Measurements from ENCODE around the gene DCAF17. TPM values are rescaled to one million over a fixed set of nuclear protein-coding genes. Genes with fewer than 3 reads are reported as not detected.

The DCAF17 gene
- total and polyA plus RNA-seq, 2 donors (not counting 1 experiment from before 2014, with no cell fraction given), result 8.8 to 29.4 TPM

DNA sequence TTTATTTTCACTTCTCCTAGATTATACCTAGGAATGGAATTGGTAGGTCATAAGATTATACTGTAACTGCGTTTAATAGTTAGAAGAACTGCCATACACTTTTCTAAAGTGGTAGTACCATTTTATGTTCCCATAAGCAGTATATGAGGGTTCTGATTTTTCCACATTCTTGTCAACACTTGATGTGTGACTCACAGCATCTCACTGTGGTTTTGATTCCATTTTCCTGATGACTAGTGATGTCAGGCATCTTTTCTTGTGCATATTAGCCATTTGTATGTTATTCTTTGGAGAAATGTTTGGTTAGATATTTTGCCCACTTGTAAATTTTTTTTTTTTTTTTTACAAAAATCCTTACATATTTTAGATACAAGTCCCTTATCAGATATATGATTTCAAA is 2.3 kb downstream of the DCAF17 start:
- ChIA-PET POLR2A (no interaction called here), CTCF (no interaction called here)
- H4K20me1 ChIP-seq (ENCODE audit: control insufficient read depth, insufficient read depth, low read length, poor library complexity, severe bottlenecking), result no peaks in the 10 kb centered on the region
- intact Hi-C loops (cut with micrococcal nuclease), result loop anchor here (10.0 kb wide), 1 partner anchor 1862 kb away; the partner anchor contains the start of gene FASTKD1
- no CpG with 5 or more reads among the region's 1 CpG for WGBS (ENCODE audit: insufficient coverage)
- Mint-ChIP-seq H3K27me3 (no peaks in the 10 kb centered on the region), H3K4me1 (peaks cover 24% of the 10 kb centered on the region), H3K27ac (no peak overlapping the region), H3K9me3 (ENCODE audit: insufficient read depth) (no peaks in the 10 kb centered on the region), H3K4me3 (no peak overlapping the region)
- no peak overlapping the region for H3K4me2 ChIP-seq (replicated peaks; ENCODE audit: low read depth, low read length, poor library complexity, severe bottlenecking)
- H3K9ac ChIP-seq (ENCODE audit: low read length), result no peak overlapping the region
- no peak overlapping the region for H3K4me3 ChIP-seq (ENCODE audit: control extremely low read depth in 1 of 5, extremely low read depth in 1 of 5, insufficient read depth in 1 of 5, low read depth in 2 of 5, low read length in 4 of 5)
- H2AFZ ChIP-seq (ENCODE audit: insufficient read depth, low read depth, low read length, poor library complexity, severe bottlenecking), result no peak overlapping the region
- H3K27ac ChIP-seq (ENCODE audit: low read length in 2 of 2), result no peak overlapping the region
- TF ChIP-seq EZH2 (IDR thresholded peaks at IDR 0.05; ENCODE audit: borderline replicate concordance, insufficient read depth, low read depth, low read length, poor library complexity, severe bottlenecking) (no peak), CTCF (IDR thresholded peaks at IDR 0.05) (no peak)
- DNase-seq, result no peak
- no peak for ATAC-seq (ENCODE audit: low read depth)
- no peaks in the 10 kb centered on the region for H3K27me3 ChIP-seq (replicated peaks in 1 of 4; ENCODE audit: control extremely low read depth in 1 of 4, control insufficient read depth in 3 of 4, insufficient read depth in 4 of 4, low read length in 3 of 4)
- peaks cover 51% of the 10 kb centered on the region for H3K79me2 ChIP-seq (ENCODE audit: control insufficient read depth, insufficient read depth, low read length)
- peaks cover 10 to 35% of the 10 kb centered on the region in 2 experiments for H3K36me3 ChIP-seq (replicated peaks in 1 of 2; ENCODE audit: control extremely low read depth in 1 of 2, control insufficient read depth in 1 of 2, extremely low read depth in 1 of 2, insufficient read depth in 2 of 2, low read length in 1 of 2)
- peaks cover 7 to 10% of the 10 kb centered on the region in 2 donors for H3K4me1 ChIP-seq (ENCODE audit: control insufficient read depth in 2 of 2, insufficient read depth in 2 of 2, low read length in 2 of 2)
- peaks cover under 1 to 6% (median 1%) of the 10 kb centered on the region in 3 donors for H3K9me3 ChIP-seq (ENCODE audit: control extremely low read depth in 1 of 3, control insufficient read depth in 2 of 3, insufficient read depth in 1 of 3, low read length in 2 of 3)

DNA sequence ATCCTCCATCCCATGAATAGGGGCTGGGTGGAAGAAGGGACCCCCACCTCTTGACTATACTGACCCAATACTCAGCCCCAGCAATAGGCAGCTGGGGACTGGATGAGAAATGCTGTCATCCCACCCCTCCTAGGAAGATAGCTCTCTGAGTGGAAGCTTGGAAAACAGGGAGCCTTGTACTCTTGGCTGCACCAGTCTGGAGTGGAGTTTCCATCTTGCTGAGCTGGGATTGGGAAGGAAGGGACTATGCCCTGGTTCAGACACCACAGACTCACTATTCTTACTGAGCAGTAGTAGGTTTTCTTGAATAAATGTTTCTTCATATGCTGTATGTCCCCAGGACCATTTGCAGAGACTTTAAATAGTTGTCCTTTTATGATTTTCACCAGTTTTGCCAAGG is 7.4 kb downstream of the DCAF17 start:
- H3K9ac ChIP-seq (ENCODE audit: low read length), result no peak overlapping the region
- CTCF ChIA-PET, result interaction anchor here (0.7 kb wide), 1 partner anchor 14 kb away, joined by 3 read pairs; no protein-coding TSS in a partner anchor
- Mint-ChIP-seq H3K27me3 (no peaks in the 10 kb centered on the region), H3K9me3 (ENCODE audit: insufficient read depth) (no peaks in the 10 kb centered on the region), H3K4me3 (no peak overlapping the region), H3K27ac (no peak overlapping the region), H3K4me1 (no peaks in the 10 kb centered on the region)
- TF ChIP-seq CTCF (IDR thresholded peaks at IDR 0.05) (no peak), EZH2 (IDR thresholded peaks at IDR 0.05; ENCODE audit: borderline replicate concordance, insufficient read depth, low read depth, low read length, poor library complexity, severe bottlenecking) (no peak)
- no peak overlapping the region for H3K4me3 ChIP-seq (ENCODE audit: control extremely low read depth in 1 of 5, extremely low read depth in 1 of 5, insufficient read depth in 1 of 5, low read depth in 2 of 5, low read length in 4 of 5)
- POLR2A ChIA-PET, result no interaction called here
- peaks cover 55% of the 10 kb centered on the region for H3K79me2 ChIP-seq (ENCODE audit: control insufficient read depth, insufficient read depth, low read length)
- no peaks in the 10 kb centered on the region for H3K4me1 ChIP-seq (ENCODE audit: control insufficient read depth in 2 of 2, insufficient read depth in 2 of 2, low read length in 2 of 2)
- H3K27me3 ChIP-seq (replicated peaks in 1 of 4; ENCODE audit: control extremely low read depth in 1 of 4, control insufficient read depth in 3 of 4, insufficient read depth in 4 of 4, low read length in 3 of 4), result no peaks in the 10 kb centered on the region
- DNase-seq (no peak), ATAC-seq (ENCODE audit: low read depth) (no peak)
- H3K36me3 ChIP-seq (replicated peaks in 1 of 2; ENCODE audit: control extremely low read depth in 1 of 2, control insufficient read depth in 1 of 2, extremely low read depth in 1 of 2, insufficient read depth in 2 of 2, low read length in 1 of 2), result peaks cover 8 to 54% of the 10 kb centered on the region in 2 experiments
- no peaks in the 10 kb centered on the region for H4K20me1 ChIP-seq (ENCODE audit: control insufficient read depth, insufficient read depth, low read length, poor library complexity, severe bottlenecking)
- no peaks in the 10 kb centered on the region for H3K9me3 ChIP-seq (ENCODE audit: control extremely low read depth in 1 of 3, control insufficient read depth in 2 of 3, insufficient read depth in 1 of 3, low read length in 2 of 3)
- no peak overlapping the region for H3K4me2 ChIP-seq (replicated peaks; ENCODE audit: low read depth, low read length, poor library complexity, severe bottlenecking)
- no peak overlapping the region for H3K27ac ChIP-seq (ENCODE audit: low read length in 2 of 2)
- intact Hi-C loops (cut with micrococcal nuclease), result no loop called here
- H2AFZ ChIP-seq (ENCODE audit: insufficient read depth, low read depth, low read length, poor library complexity, severe bottlenecking), result no peak overlapping the region
